ENCODE data around the gene XAB2. TPM values are rescaled to one million over a fixed set of nuclear protein-coding genes. Genes with fewer than 3 reads are reported as not detected.
A peak's percentile ranks its signal among the peaks of the same experiment; 100 is the strongest.
"Not testable (repeated sequence)": the region's sequence is repeated elsewhere in the genome, so short reads cannot be mapped to it uniquely, and the experiment has no call there.

XAB2 gene
- total RNA-seq, 2 experiments from 2014 or later: 48.5 TPM

- Mint-ChIP-seq H3K4me3 (no peak overlapping the region), H3K27me3 (peaks cover 42% of the 10 kb centered on the region), H3K27ac (no peak overlapping the region), H3K36me3 (ENCODE audit: low read depth) (no peaks in the 10 kb centered on the region), H3K4me1 (peaks cover 6% of the 10 kb centered on the region), H3K9me3 (no peaks in the 10 kb centered on the region)
- ChIA-PET CTCF (no interaction called here), POLR2A (interaction anchor here (1.7 kb wide), 1 partner anchor 8 kb away, joined by 4 read pairs; no protein-coding TSS in a partner anchor)
- no peak for DNase-seq
Observed at GRCh38 chr19:7597689-7598088, 31.7 kb downstream of the XAB2 start.

GRCh38 chr19:7596211-7596937 is 33.0 kb downstream of the XAB2 start:
- POLR2A ChIA-PET: interaction anchor here (1.3 to 1.7 kb wide), 2 partner anchors 9 to 31 kb away, joined by 4 read pairs; no protein-coding TSS in a partner anchor
- CTCF ChIA-PET: no interaction called here
- no peaks in the 10 kb centered on the region for H3K36me3 Mint-ChIP-seq (ENCODE audit: low read depth)
- H3K27ac Mint-ChIP-seq: no peak overlapping the region
- H3K9me3 Mint-ChIP-seq: no peaks in the 10 kb centered on the region
- H3K4me3 Mint-ChIP-seq: peak overlapping the region; percentile 7
- DNase-seq: no peak
- H3K4me1 Mint-ChIP-seq: peaks cover 6% of the 10 kb centered on the region
- peaks cover 42% of the 10 kb centered on the region for H3K27me3 Mint-ChIP-seq

GRCh38 chr19:7595466-7596133 is 33.7 kb downstream of the XAB2 start, which contains the start of gene CAMSAP3:
CAMSAP3 (plus strand) TSS chr19:7595863; CDS start chr19:7596003, 140 bp downstream.
- H3K4me3 Mint-ChIP-seq: peak within 1 kb of the TSS; percentile 36
- CTCF ChIA-PET: interaction anchor here (1.1 kb wide), 1 partner anchor 27 kb away, joined by 7 read pairs; no protein-coding TSS in a partner anchor
- peaks cover 42% of the 10 kb centered on the region for H3K27me3 Mint-ChIP-seq
- no peak within 1 kb of the TSS for H3K27ac Mint-ChIP-seq
- peak; percentile 26 for DNase-seq
- POLR2A ChIA-PET: no interaction called here
- peaks cover 6% of the 10 kb centered on the region for H3K4me1 Mint-ChIP-seq
- H3K36me3 Mint-ChIP-seq (ENCODE audit: low read depth): no peaks in the 10 kb centered on the region
- H3K9me3 Mint-ChIP-seq: no peaks in the 10 kb centered on the region

GRCh38 chr19:7590256-7590655 is 39.1 kb downstream of the XAB2 start:
- POLR2A ChIA-PET: no interaction called here
- CTCF ChIA-PET: interaction anchor here (1.0 kb wide), 1 partner anchor 22 kb away, joined by 5 read pairs; no protein-coding TSS in a partner anchor
- Mint-ChIP-seq H3K4me1 (peaks cover 2% of the 10 kb centered on the region), H3K36me3 (ENCODE audit: low read depth) (no peaks in the 10 kb centered on the region), H3K9me3 (no peaks in the 10 kb centered on the region), H3K27me3 (peaks cover 19% of the 10 kb centered on the region), H3K4me3 (no peak overlapping the region), H3K27ac (no peak overlapping the region)
- no peak for DNase-seq

- Mint-ChIP-seq H3K36me3 (ENCODE audit: low read depth) (no peaks in the 10 kb centered on the region), H3K27ac (no peak overlapping the region), H3K4me1 (no peaks in the 10 kb centered on the region), H3K4me3 (no peak overlapping the region), H3K27me3 (peaks cover 17% of the 10 kb centered on the region), H3K9me3 (no peaks in the 10 kb centered on the region)
- no peak for DNase-seq
- ChIA-PET CTCF (interaction anchor here (1.0 kb wide), 1 partner anchor 21 kb away, joined by 5 read pairs; no protein-coding TSS in a partner anchor), POLR2A (no interaction called here)
Observed at GRCh38 chr19:7589822-7590221, 39.5 kb downstream of the XAB2 start.

GRCh38 chr19:7582446-7582845 is 46.9 kb downstream of the XAB2 start:
- Mint-ChIP-seq H3K9me3 (no peaks in the 10 kb centered on the region), H3K27me3 (peaks cover 9% of the 10 kb centered on the region), H3K4me1 (no peaks in the 10 kb centered on the region), H3K36me3 (ENCODE audit: low read depth) (no peaks in the 10 kb centered on the region), H3K27ac (no peak overlapping the region), H3K4me3 (no peak overlapping the region)
- no peak for DNase-seq
- CTCF ChIA-PET: no interaction called here
- POLR2A ChIA-PET: no interaction called here

GRCh38 chr19:7579182-7579581 is 50.2 kb downstream of the XAB2 start:
- Mint-ChIP-seq H3K27me3 (peaks cover 10% of the 10 kb centered on the region), H3K36me3 (ENCODE audit: low read depth) (no peaks in the 10 kb centered on the region), H3K4me3 (no peak overlapping the region), H3K4me1 (no peaks in the 10 kb centered on the region), H3K9me3 (no peaks in the 10 kb centered on the region), H3K27ac (no peak overlapping the region)
- ChIA-PET CTCF (no interaction called here), POLR2A (no interaction called here)
- DNase-seq: no peak

GRCh38 chr19:7578127-7578526 is 51.2 kb downstream of the XAB2 start:
- Mint-ChIP-seq H3K27ac (no peak overlapping the region), H3K9me3 (no peaks in the 10 kb centered on the region), H3K4me1 (no peaks in the 10 kb centered on the region), H3K27me3 (peaks cover 10% of the 10 kb centered on the region), H3K36me3 (ENCODE audit: low read depth) (no peaks in the 10 kb centered on the region), H3K4me3 (no peak overlapping the region)
- CTCF ChIA-PET: no interaction called here
- POLR2A ChIA-PET: no interaction called here
- DNase-seq: no peak

GRCh38 chr19:7577422-7577821 is 51.9 kb downstream of the XAB2 start:
- H3K4me3 Mint-ChIP-seq; H3K27me3 Mint-ChIP-seq; H3K4me1 Mint-ChIP-seq; CTCF ChIA-PET; POLR2A ChIA-PET; H3K36me3 Mint-ChIP-seq (ENCODE audit: low read depth); H3K27ac Mint-ChIP-seq; H3K9me3 Mint-ChIP-seq; DNase-seq: not testable (repeated sequence)

- Mint-ChIP-seq H3K27me3 (peaks cover 7% of the 10 kb centered on the region), H3K27ac (no peak overlapping the region), H3K36me3 (ENCODE audit: low read depth) (no peaks in the 10 kb centered on the region), H3K9me3 (no peaks in the 10 kb centered on the region), H3K4me1 (no peaks in the 10 kb centered on the region), H3K4me3 (no peak overlapping the region)
- no peak for DNase-seq
- POLR2A ChIA-PET: no interaction called here
- CTCF ChIA-PET: no interaction called here
Observed at GRCh38 chr19:7575434-7576040, 53.8 kb downstream of the XAB2 start.

- CTCF ChIA-PET: interaction anchor here (1.0 kb wide), 1 partner anchor 110 kb away, joined by 3 read pairs; the partner anchor contains the start of gene TRAPPC5
Observed at GRCh38 chr19:7570761-7571160, 58.6 kb downstream of the XAB2 start.

More at GRCh38 chr19:7570761-7571160, 58.6 kb downstream of the XAB2 start:
- Mint-ChIP-seq H3K27ac (no peak overlapping the region), H3K36me3 (ENCODE audit: low read depth) (no peaks in the 10 kb centered on the region), H3K4me3 (no peak overlapping the region), H3K4me1 (peaks cover 2% of the 10 kb centered on the region), H3K27me3 (peaks cover 3% of the 10 kb centered on the region), H3K9me3 (no peaks in the 10 kb centered on the region)
- DNase-seq: no peak
- POLR2A ChIA-PET: no interaction called here
